GM18870 (cell line): Measurements from ENCODE around the gene E2F2.
"Not testable (repeated sequence)": the region's sequence is repeated elsewhere in the genome, so short reads cannot be mapped to it uniquely, and the experiment has no call there.

Source experiments
- ATAC-seq: cut with Tn5 transposase; IDR thresholded peaks from one replicate; pipeline ENCODE4 v1.9.1; 2021; ENCODE audit warnings: moderate library complexity; ENCODE audit not compliant: unreplicated experiment

Gene E2F2

GRCh38 chr1:23548704-23549143 lies 17.7 kb upstream of the E2F2 start:
- ATAC-seq = no peak

- ATAC-seq = no peak
Measured at GRCh38 chr1:23546897-23547584, 16.0 kb upstream of the E2F2 start.

GRCh38 chr1:23545851-23546250 lies 14.8 kb upstream of the E2F2 start:
- no peak for ATAC-seq

GRCh38 chr1:23544444-23545389 lies 13.7 kb upstream of the E2F2 start:
- ATAC-seq = no peak

GRCh38 chr1:23543707-23544443 lies 12.8 kb upstream of the E2F2 start:
- ATAC-seq = no peak

GRCh38 chr1:23542940-23543339 lies 11.9 kb upstream of the E2F2 start:
- not testable (repeated sequence) for ATAC-seq

- peak; percentile 49 for ATAC-seq
Measured at GRCh38 chr1:23539698-23540266, 8.7 kb upstream of the E2F2 start.

GRCh38 chr1:23537296-23537973 lies 6.4 kb upstream of the E2F2 start:
- ATAC-seq = no peak

GRCh38 chr1:23533246-23534023 lies 2.4 kb upstream of the E2F2 start:
- no peak for ATAC-seq

- no peak for ATAC-seq
Measured at GRCh38 chr1:23531562-23532094, 595 bp upstream of the E2F2 start.

GRCh38 chr1:23530087-23530746 lies 816 bp downstream of the E2F2 start:
- ATAC-seq = no peak

- ATAC-seq = no peak
Measured at GRCh38 chr1:23529146-23530086, 1.6 kb downstream of the E2F2 start.

GRCh38 chr1:23528250-23528978 lies 2.6 kb downstream of the E2F2 start:
- peak; percentile 42 for ATAC-seq

GRCh38 chr1:23527900-23528249 lies 3.2 kb downstream of the E2F2 start:
- no peak for ATAC-seq

- no peak for ATAC-seq
Measured at GRCh38 chr1:23527366-23527765, 3.7 kb downstream of the E2F2 start.

GRCh38 chr1:23526329-23527041 lies 4.5 kb downstream of the E2F2 start:
- ATAC-seq = no peak
